B cell (primary cell): ENCODE results near the gene ATXN2L. TPM values are rescaled to one million over a fixed set of nuclear protein-coding genes. Genes with fewer than 3 reads are reported as not detected.

ENCODE experiments used
- ATAC-seq: fragments of 200-7000 bp; cut with Tn5 transposase; one replicate; pipeline ENCODE4 v1.10.0; 2021; ENCODE audit warnings: low read depth, mild to moderate bottlenecking, moderate number of reproducible peaks, moderate library complexity
- CTCF ChIA-PET: fragments of 350-600 bp; sonication (Branson Sonifier 250); formaldehyde crosslinking; loops from one replicate; lab custom pipeline; 2021; ENCODE audit warnings: antibody characterized with exemption, inconsistent platforms; lab: Charles Lee
- POLR2A ChIA-PET: fragments of 350-600 bp; sonication (Branson Sonifier 250); formaldehyde crosslinking; loops from one replicate; lab custom pipeline; 2021; ENCODE audit warnings: antibody characterized with exemption; lab: Charles Lee
- DNase-seq: peaks from one replicate; pipeline ENCODE4 v3.0.0; 2013
- H2AFZ ChIP-seq: 2 replicates; pipeline ENCODE4 v1.6.1; 2012; ENCODE audit warnings: mild to moderate bottlenecking, low read depth, low read length; ENCODE audit not compliant: insufficient read depth, poor library complexity, severe bottlenecking
- H3K27ac ChIP-seq, 2 donors: 1 replicate in 1 of 2; 2 replicates in 1 of 2; pipeline ENCODE4 v1.5.1; 2012 to 2013; ENCODE audit warnings: low read length in 2 of 2, mild to moderate bottlenecking in 2 of 2, moderate library complexity in 1 of 2
- H3K27me3 ChIP-seq, 4 experiments: fragments of 200-600 bp in 1 of 4; sonication (generic) in 1 of 4; replicated peaks in 1 of 4; 1 replicate in 2 of 4; 2 replicates in 2 of 4; pipeline versions ENCODE4 v1.6.1 to v1.7.0; 2013 to 2016; ENCODE audit warnings: low read length in 3 of 4, mild to moderate bottlenecking in 2 of 4, mixed read lengths in 1 of 4, moderate library complexity in 1 of 4; ENCODE audit not compliant: insufficient read depth in 4 of 4, control insufficient read depth in 3 of 4; ENCODE audit errors: control extremely low read depth in 1 of 4
- H3K36me3 ChIP-seq, 2 experiments: replicated peaks in 1 of 2; 1 replicate in 1 of 2; 2 replicates in 1 of 2; pipeline versions ENCODE4 v1.6.1 to v1.7.1; 2013; ENCODE audit warnings: low read length in 1 of 2; ENCODE audit not compliant: insufficient read depth in 2 of 2, control insufficient read depth in 1 of 2; ENCODE audit errors: control extremely low read depth in 1 of 2, extremely low read depth in 1 of 2
- H3K4me1 ChIP-seq, 2 donors: fragments of 200-600 bp in 1 of 2; sonication (generic) in 1 of 2; 1 replicate in 1 of 2; 2 replicates in 1 of 2; pipeline versions ENCODE4 v1.5.1 to v1.6.1; 2013 to 2017; ENCODE audit warnings: low read length in 2 of 2; ENCODE audit not compliant: control insufficient read depth in 2 of 2, insufficient read depth in 2 of 2
- H3K4me2 ChIP-seq: replicated peaks from 2 replicates; pipeline ENCODE3; 2012; ENCODE audit warnings: mild to moderate bottlenecking, low read depth, low read length; ENCODE audit not compliant: poor library complexity, severe bottlenecking
- H3K4me3 ChIP-seq, 5 experiments: fragments of 200-600 bp in 1 of 5; sonication (generic) in 1 of 5; 1 replicate in 3 of 5; 2 replicates in 2 of 5; pipeline versions ENCODE4 v1.5.1 to v1.7.0; 2011 to 2016; ENCODE audit warnings: low read length in 4 of 5, mild to moderate bottlenecking in 4 of 5, low read depth in 2 of 5, control low read depth in 1 of 5, moderate library complexity in 1 of 5; ENCODE audit not compliant: insufficient read depth in 1 of 5; ENCODE audit errors: control extremely low read depth in 1 of 5, extremely low read depth in 1 of 5
- H3K79me2 ChIP-seq: fragments of 200-600 bp; sonication (generic); one replicate; pipeline ENCODE4 v1.6.0; 2016; ENCODE audit warnings: low read length; ENCODE audit not compliant: control insufficient read depth, insufficient read depth
- H3K9ac ChIP-seq: fragments of 200-600 bp; sonication (generic); 2 replicates; pipeline ENCODE4 v1.6.1; 2017; ENCODE audit warnings: mild to moderate bottlenecking, low read length, moderate library complexity
- H3K9me3 ChIP-seq, 3 donors: one replicate each; pipeline versions ENCODE4 v1.6.1 to v1.7.1; 2013; ENCODE audit warnings: low read length in 2 of 3; ENCODE audit not compliant: control insufficient read depth in 2 of 3, insufficient read depth in 1 of 3; ENCODE audit errors: control extremely low read depth in 1 of 3
- H4K20me1 ChIP-seq: 2 replicates; pipeline ENCODE4 v1.6.0; 2012; ENCODE audit warnings: mild to moderate bottlenecking, low read length; ENCODE audit not compliant: insufficient read depth, control insufficient read depth, poor library complexity, severe bottlenecking
- H3K27ac Mint-ChIP-seq: one replicate; pipeline ENCODE4 v1.8.0; 2021; ENCODE audit warnings: mixed read lengths
- H3K27me3 Mint-ChIP-seq: one replicate; pipeline ENCODE4 v1.8.0; 2021; ENCODE audit warnings: mixed read lengths
- H3K4me1 Mint-ChIP-seq: one replicate; pipeline ENCODE4 v1.8.0; 2021; ENCODE audit warnings: mixed read lengths
- H3K4me3 Mint-ChIP-seq: one replicate; pipeline ENCODE4 v1.8.0; 2021; ENCODE audit warnings: mixed read lengths
- H3K9me3 Mint-ChIP-seq: one replicate; pipeline ENCODE4 v1.8.0; 2022; ENCODE audit warnings: mixed read lengths; ENCODE audit not compliant: insufficient read depth
- CTCF ChIP-seq: fragments of 200-600 bp; IDR thresholded peaks from one replicate; pipeline ENCODE4 v1.8.0; 2022; ENCODE audit warnings: antibody characterized with exemption, mild to moderate bottlenecking
- EZH2 ChIP-seq: IDR thresholded peaks from 2 replicates; pipeline ENCODE4 v1.6.1; 2012; ENCODE audit warnings: borderline replicate concordance, low read depth, mild to moderate bottlenecking, moderate library complexity, low read length; ENCODE audit not compliant: insufficient read depth, poor library complexity, severe bottlenecking
- WGBS: methylation state at CpG from one replicate; pipeline ENCODE4 v1.1.5; 2013; ENCODE audit warnings: missing lambda C conversion rate; ENCODE audit not compliant: insufficient coverage; 5-methylcytosine and 5-hydroxymethylcytosine counted together
- intact Hi-C: fragments of 100-400 bp; cut with micrococcal nuclease; formaldehyde crosslinking; loops from one replicate; pipeline ENCODE4 v1.10.0; 2022
- polyA plus RNA-seq: library from polyadenylated mRNA; depleted of rRNA; stranded (reverse); fragments of >200 nt; gene quantifications from 2 replicates; pipeline ENCODE4 v1.2.3, GENCODE V29; 2012
- total RNA-seq, 2 donors: library from RNA; stranded (reverse); fragments of 120-200 nt in 1 of 2; gene quantifications; 1 replicate in 1 of 2; 2 replicates in 1 of 2; pipeline versions ENCODE4 v1.2.3 to v1.2.4, GENCODE V29; 2013 to 2022

Gene ATXN2L
- total and polyA plus RNA-seq, 2 donors (not counting 1 experiment from before 2014, with no cell fraction given) = 157 to 289 TPM

- ATAC-seq (no peak), DNase-seq (no peak)
- intact Hi-C loops = no loop called here
- Histone ChIP-seq H3K4me3 (no peak overlapping the region), H3K4me1 (peaks cover 18 to 26% of the 10 kb centered on the region in 2 donors), H3K4me2 (no peak overlapping the region), H2AFZ (no peak overlapping the region), H3K27me3 (no peaks in the 10 kb centered on the region), H3K9me3 (no peaks in the 10 kb centered on the region), H3K36me3 (peaks cover 4 to 38% of the 10 kb centered on the region in 2 experiments), H3K9ac (no peak overlapping the region), H4K20me1 (peaks cover 19% of the 10 kb centered on the region), H3K79me2 (peaks cover 28% of the 10 kb centered on the region), H3K27ac (no peak overlapping the region)
- over 99% methylated on average over 7 of the region's 7 CpGs for WGBS
- peaks cover 28% of the 10 kb centered on the region for H3K4me1 Mint-ChIP-seq
- H3K9me3 Mint-ChIP-seq = no peaks in the 10 kb centered on the region
- H3K4me3 Mint-ChIP-seq = no peak overlapping the region
- no peak overlapping the region for H3K27ac Mint-ChIP-seq
- ChIA-PET POLR2A (no interaction called here), CTCF (interaction anchor here (0.9 kb wide), 1 partner anchor 21 kb away, joined by 3 read pairs; the partner anchor contains the start of gene SH2B1)
- TF ChIP-seq CTCF (no peak), EZH2 (no peak)
- H3K27me3 Mint-ChIP-seq = no peaks in the 10 kb centered on the region
These were observed 19.9 kb downstream of the ATXN2L start for GRCh38 chr16:28842696-28843095.

GRCh38 chr16:28843766-28844165 lies 21.0 kb downstream of the ATXN2L start:
- Mint-ChIP-seq H3K4me3 (peak overlapping the region; percentile 91), H3K9me3 (no peaks in the 10 kb centered on the region), H3K27me3 (no peaks in the 10 kb centered on the region), H3K27ac (no peak overlapping the region), H3K4me1 (peaks cover 28% of the 10 kb centered on the region)
- WGBS = 95% methylated on average over 9 of the region's 12 CpGs
- Histone ChIP-seq H3K27ac (no peak overlapping the region), H3K27me3 (no peaks in the 10 kb centered on the region), H3K4me2 (no peak overlapping the region), H3K9me3 (no peaks in the 10 kb centered on the region), H3K4me1 (peaks cover 18 to 26% of the 10 kb centered on the region in 2 donors), H3K36me3 (peaks cover 4 to 35% of the 10 kb centered on the region in 2 experiments), H4K20me1 (peaks cover 19% of the 10 kb centered on the region), H2AFZ (no peak overlapping the region), H3K9ac (no peak overlapping the region), H3K79me2 (peaks cover 37% of the 10 kb centered on the region), H3K4me3 (no peak overlapping the region)
- DNase-seq = no peak
- ATAC-seq = no peak
- CTCF ChIA-PET = interaction anchor here (1.7 kb wide), 1 partner anchor 102 kb away, joined by 6 read pairs; no protein-coding TSS in a partner anchor
- no peak for TF ChIP-seq EZH2
- TF ChIP-seq CTCF = no peak
- POLR2A ChIA-PET = no interaction called here
- intact Hi-C loops = no loop called here
